Caco-2 (cell line): ENCODE results near the gene BBX. TPM values are rescaled to one million over a fixed set of nuclear protein-coding genes. Genes with fewer than 3 reads are reported as not detected.

Source experiments
- BruUV-seq: library from RNA; stranded (reverse); fragments of 400-500 nt; replicated peaks from 2 replicates; lab custom pipeline; 2021; lab: Mats Ljungman, UMichigan
- CTCF ChIA-PET: fragments of 300-600 bp; sonication (Branson Sonifier 250); formaldehyde crosslinking; loops from one replicate; lab custom pipeline; 2022; ENCODE audit warnings: antibody characterized with exemption; lab: Charles Lee
- POLR2A ChIA-PET: fragments of 300-600 bp; sonication (Branson Sonifier 250); formaldehyde crosslinking; loops from one replicate; lab custom pipeline; 2022; ENCODE audit warnings: antibody characterized with exemption; lab: Charles Lee
- DNase-seq, 2 experiments: peaks; one replicate each; pipeline versions ENCODE4 v3.0.0 to v3.0.0-alpha.2; 2020 to 2022
- H3K27me3 ChIP-seq: replicated peaks from 2 replicates; pipeline ENCODE4 v1.6.0; 2011; ENCODE audit warnings: low read length; ENCODE audit not compliant: control insufficient read depth, insufficient read depth
- H3K36me3 ChIP-seq: 2 replicates; pipeline ENCODE4 v1.5.1; 2011; ENCODE audit warnings: low read length; ENCODE audit not compliant: control insufficient read depth, insufficient read depth
- H3K4me1 ChIP-seq: fragments of 250-450 bp; sonication (Bioruptor Pico); 2 replicates; pipeline ENCODE4 v1.5.1; 2020; ENCODE audit warnings: mild to moderate bottlenecking
- H3K4me3 ChIP-seq: 2 replicates; pipeline ENCODE4 v1.5.1; 2011; ENCODE audit warnings: low read depth, mild to moderate bottlenecking, control low read depth, low read length
- H3K9me3 ChIP-seq: fragments of 250-450 bp; sonication (Bioruptor Pico); 2 replicates; pipeline ENCODE4 v1.5.1; 2020; ENCODE audit warnings: mild to moderate bottlenecking, moderate library complexity
- H3K27ac Mint-ChIP-seq: one replicate; pipeline ENCODE4 v1.8.0; 2022; ENCODE audit warnings: mixed read lengths; ENCODE audit not compliant: unreplicated experiment
- H3K27me3 Mint-ChIP-seq: one replicate; pipeline ENCODE4 v1.8.0; 2022; ENCODE audit warnings: mixed read lengths; ENCODE audit not compliant: insufficient read depth, unreplicated experiment
- H3K36me3 Mint-ChIP-seq: one replicate; pipeline ENCODE4 v1.8.0; 2022; ENCODE audit warnings: mild to moderate bottlenecking, mixed read lengths; ENCODE audit not compliant: insufficient read depth, unreplicated experiment
- H3K4me1 Mint-ChIP-seq: one replicate; pipeline ENCODE4 v1.8.0; 2022; ENCODE audit warnings: low read depth, mixed read lengths; ENCODE audit not compliant: unreplicated experiment
- H3K4me3 Mint-ChIP-seq: one replicate; pipeline ENCODE4 v1.8.0; 2022; ENCODE audit warnings: mild to moderate bottlenecking, moderate library complexity, mixed read lengths; ENCODE audit not compliant: unreplicated experiment
- H3K9me3 Mint-ChIP-seq: one replicate; pipeline ENCODE4 v1.8.0; 2022; ENCODE audit warnings: mixed read lengths; ENCODE audit not compliant: unreplicated experiment
- intact Hi-C: fragments of 100-400 bp; cut with micrococcal nuclease; formaldehyde crosslinking; loops from one replicate; pipeline ENCODE4 v1.10.0; 2022; ENCODE audit not compliant: unreplicated experiment
- total RNA-seq: library from RNA; stranded (reverse); gene quantifications from 2 replicates; pipeline ENCODE4 v1.2.3, GENCODE V29; 2022
- TF ChIP-seq, protein P1 (sequence below), 2 experiments: fragments of 200-600 bp in 1 of 2; IDR thresholded peaks; 1 replicate in 1 of 2; 2 replicates in 1 of 2; pipeline versions ENCODE4 v1.5.1 to v1.8.0; 2011 to 2022; ENCODE audit warnings: antibody characterized with exemption in 1 of 2, control low read depth in 1 of 2, inconsistent platforms in 1 of 2, low read depth in 1 of 2, low read length in 1 of 2, mild to moderate bottlenecking in 1 of 2, moderate library complexity in 1 of 2; ENCODE audit not compliant: insufficient read depth in 1 of 2, severe bottlenecking in 1 of 2, unreplicated experiment in 1 of 2

BBX gene
- total RNA-seq, 1 experiment from 2014 or later, result 2.6 TPM

GRCh38 chr3:107542665-107543064 is 19.9 kb downstream of the BBX start:
- H3K4me1 Mint-ChIP-seq, result no peaks in the 10 kb centered on the region
- H3K36me3 Mint-ChIP-seq, result no peaks in the 10 kb centered on the region
- no peaks in the 10 kb centered on the region for H3K27me3 ChIP-seq
- H3K27me3 Mint-ChIP-seq, result peaks cover 2% of the 10 kb centered on the region
- H3K4me3 Mint-ChIP-seq, result no peak overlapping the region
- no TSS peak for BruUV-seq
- H3K4me1 ChIP-seq, result no peaks in the 10 kb centered on the region
- H3K4me3 ChIP-seq, result no peak overlapping the region
- no peak overlapping the region for H3K27ac Mint-ChIP-seq
- CTCF ChIA-PET, result no interaction called here
- no peaks in the 10 kb centered on the region for H3K36me3 ChIP-seq
- no peak for DNase-seq
- H3K9me3 Mint-ChIP-seq, result no peaks in the 10 kb centered on the region
- POLR2A ChIA-PET, result no interaction called here
- intact Hi-C loops, result loop anchor here (1.0 kb wide), 2 partner anchors 270 to 306 kb away; no protein-coding TSS in a partner anchor
- H3K9me3 ChIP-seq, result no peaks in the 10 kb centered on the region
- TF ChIP-seq, protein P1, sequence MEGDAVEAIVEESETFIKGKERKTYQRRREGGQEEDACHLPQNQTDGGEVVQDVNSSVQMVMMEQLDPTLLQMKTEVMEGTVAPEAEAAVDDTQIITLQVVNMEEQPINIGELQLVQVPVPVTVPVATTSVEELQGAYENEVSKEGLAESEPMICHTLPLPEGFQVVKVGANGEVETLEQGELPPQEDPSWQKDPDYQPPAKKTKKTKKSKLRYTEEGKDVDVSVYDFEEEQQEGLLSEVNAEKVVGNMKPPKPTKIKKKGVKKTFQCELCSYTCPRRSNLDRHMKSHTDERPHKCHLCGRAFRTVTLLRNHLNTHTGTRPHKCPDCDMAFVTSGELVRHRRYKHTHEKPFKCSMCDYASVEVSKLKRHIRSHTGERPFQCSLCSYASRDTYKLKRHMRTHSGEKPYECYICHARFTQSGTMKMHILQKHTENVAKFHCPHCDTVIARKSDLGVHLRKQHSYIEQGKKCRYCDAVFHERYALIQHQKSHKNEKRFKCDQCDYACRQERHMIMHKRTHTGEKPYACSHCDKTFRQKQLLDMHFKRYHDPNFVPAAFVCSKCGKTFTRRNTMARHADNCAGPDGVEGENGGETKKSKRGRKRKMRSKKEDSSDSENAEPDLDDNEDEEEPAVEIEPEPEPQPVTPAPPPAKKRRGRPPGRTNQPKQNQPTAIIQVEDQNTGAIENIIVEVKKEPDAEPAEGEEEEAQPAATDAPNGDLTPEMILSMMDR (IDR thresholded peaks at IDR 0.05; ENCODE audit: insufficient read depth in 1 of 2, low read depth in 1 of 2, low read length in 1 of 2, severe bottlenecking in 1 of 2, unreplicated experiment in 1 of 2), result no peak

GRCh38 chr3:107543666-107544065 is 20.9 kb downstream of the BBX start:
- Histone ChIP-seq H3K9me3 (no peaks in the 10 kb centered on the region), H3K4me3 (no peak overlapping the region), H3K27me3 (no peaks in the 10 kb centered on the region), H3K4me1 (no peaks in the 10 kb centered on the region), H3K36me3 (no peaks in the 10 kb centered on the region)
- DNase-seq, result no peak
- Mint-ChIP-seq H3K9me3 (no peaks in the 10 kb centered on the region), H3K27ac (no peak overlapping the region), H3K36me3 (no peaks in the 10 kb centered on the region), H3K4me1 (no peaks in the 10 kb centered on the region), H3K4me3 (no peak overlapping the region), H3K27me3 (peaks cover 3% of the 10 kb centered on the region)
- BruUV-seq, result no TSS peak
- TF ChIP-seq, protein P1 (IDR thresholded peaks at IDR 0.05; ENCODE audit: insufficient read depth in 1 of 2, low read depth in 1 of 2, low read length in 1 of 2, severe bottlenecking in 1 of 2, unreplicated experiment in 1 of 2), result peak; percentile 29 to 35
- ChIA-PET POLR2A (no interaction called here), CTCF (no interaction called here)
- intact Hi-C loops, result loop anchor here (1.0 kb wide), 2 partner anchors 271 to 307 kb away; no protein-coding TSS in a partner anchor

GRCh38 chr3:107545680-107546120 is 22.9 kb downstream of the BBX start:
- intact Hi-C loops, result no loop called here
- Histone ChIP-seq H3K4me3 (no peak overlapping the region), H3K4me1 (no peaks in the 10 kb centered on the region), H3K27me3 (no peaks in the 10 kb centered on the region), H3K9me3 (no peaks in the 10 kb centered on the region), H3K36me3 (no peaks in the 10 kb centered on the region)
- H3K4me1 Mint-ChIP-seq, result no peaks in the 10 kb centered on the region
- H3K9me3 Mint-ChIP-seq, result no peaks in the 10 kb centered on the region
- no TSS peak for BruUV-seq
- CTCF ChIA-PET, result no interaction called here
- no peak overlapping the region for H3K4me3 Mint-ChIP-seq
- H3K27ac Mint-ChIP-seq, result no peak overlapping the region
- no peak for DNase-seq
- H3K27me3 Mint-ChIP-seq, result peaks cover 6% of the 10 kb centered on the region
- no peaks in the 10 kb centered on the region for H3K36me3 Mint-ChIP-seq
- POLR2A ChIA-PET, result no interaction called here
- TF ChIP-seq, protein P1 (IDR thresholded peaks at IDR 0.05; ENCODE audit: insufficient read depth in 1 of 2, low read depth in 1 of 2, low read length in 1 of 2, severe bottlenecking in 1 of 2, unreplicated experiment in 1 of 2), result no peak
